Daoy (cell line): ENCODE data around the gene GNB2. TPM values are rescaled to one million over a fixed set of nuclear protein-coding genes. Genes with fewer than 3 reads are reported as not detected.

ENCODE experiments used
- DNase-seq: peaks from one replicate; pipeline ENCODE4 v3.0.0-alpha.2; 2015; ENCODE audit warnings: low read depth
- total RNA-seq: library from RNA; depleted of rRNA; stranded (reverse); fragments of >200 nt; shearing (Covaris generic); gene quantifications from 2 replicates; pipeline ENCODE4 v1.2.3, GENCODE V29; 2014

The GNB2 gene
- total RNA-seq, 1 experiment from 2014 or later = 58.9 TPM

- DNase-seq = no peak
These were observed 7.2 kb downstream of the GNB2 start for GRCh38 chr7:100680576-100681271.

- DNase-seq = no peak
These were observed 8.1 kb downstream of the GNB2 start for GRCh38 chr7:100681491-100682227.

GRCh38 chr7:100682228-100682741, 8.7 kb downstream of the GNB2 start:
- peak; percentile 77 for DNase-seq

- DNase-seq = no peak
These were observed 9.6 kb downstream of the GNB2 start for GRCh38 chr7:100682991-100683658.

GRCh38 chr7:100683659-100684533, 10.4 kb downstream of the GNB2 start:
- no peak for DNase-seq

- no peak for DNase-seq
These were observed 11.0 kb downstream of the GNB2 start for GRCh38 chr7:100684534-100685042.

- DNase-seq = no peak
These were observed 11.6 kb downstream of the GNB2 start for GRCh38 chr7:100685049-100685605.

- DNase-seq = no peak
These were observed 12.1 kb downstream of the GNB2 start for GRCh38 chr7:100685631-100686145.

- DNase-seq = no peak
These were observed 12.8 kb downstream of the GNB2 start for GRCh38 chr7:100686201-100686821.

GRCh38 chr7:100686822-100687211, 13.3 kb downstream of the GNB2 start:
- no peak for DNase-seq

- DNase-seq = no peak
These were observed 13.7 kb downstream of the GNB2 start for GRCh38 chr7:100687261-100687660.

- no peak for DNase-seq
These were observed 14.3 kb downstream of the GNB2 start for GRCh38 chr7:100687751-100688300.

GRCh38 chr7:100688326-100688860, 14.9 kb downstream of the GNB2 start:
- no peak for DNase-seq

GRCh38 chr7:100689230-100690135, 15.9 kb downstream of the GNB2 start:
- no peak for DNase-seq

- peak; percentile 84 for DNase-seq
These were observed 18.4 kb downstream of the GNB2 start for GRCh38 chr7:100691676-100692577.

- no peak for DNase-seq
These were observed 19.0 kb downstream of the GNB2 start for GRCh38 chr7:100692578-100692961.

GRCh38 chr7:100693312-100694097, 20.0 kb downstream of the GNB2 start:
- DNase-seq = peak; percentile 31
